ENCODE data around the gene FAM9C.
"Not testable (repeated sequence)": the region's sequence is repeated elsewhere in the genome, so short reads cannot be mapped to it uniquely, and the experiment has no call there.

Gene FAM9C

GRCh38 chrX:13044441-13044840 is at the start of gene FAM9C:
TSS of gene FAM9C (minus strand) at chrX:13044620. CDS start at chrX:13043789, 831 bp downstream.
- in situ Hi-C loops (cut with MboI; ENCODE audit: low sequenced_read_pairs) = no loop called here

GRCh38 chrX:13093529-13094140 is 49.2 kb upstream of the FAM9C start:
- Histone ChIP-seq H3K36me3 (replicated peaks) (no peaks in the 10 kb centered on the region), H3K9me3 (no peaks in the 10 kb centered on the region), H3K4me3 (no peak overlapping the region), H3K4me1 (no peaks in the 10 kb centered on the region; the same call in 1 of the 2 replicates), H3K27me3 (ENCODE audit: low read depth) (no peaks in the 10 kb centered on the region)
- in situ Hi-C loops (cut with MboI; ENCODE audit: low sequenced_read_pairs) = no loop called here
- no peak for DNase-seq (ENCODE audit: low spot score in 2 of 2)

More at GRCh38 chrX:13044441-13044840, at the start of gene FAM9C:
- H3K36me3 ChIP-seq (replicated peaks) = no peaks in the 10 kb centered on the region
- H3K4me1 ChIP-seq = peaks cover 13% of the 10 kb centered on the region
- no peaks in the 10 kb centered on the region for H3K27me3 ChIP-seq (ENCODE audit: low read depth)
- H3K9me3 ChIP-seq = no peaks in the 10 kb centered on the region
- H3K4me3 ChIP-seq = no peak within 1 kb of the TSS
- DNase-seq (ENCODE audit: low spot score in 2 of 2) = no peak

GRCh38 chrX:13092455-13092941 is 48.1 kb upstream of the FAM9C start:
- H3K27me3 ChIP-seq (ENCODE audit: low read depth) = no peaks in the 10 kb centered on the region
- H3K36me3 ChIP-seq (replicated peaks) = no peaks in the 10 kb centered on the region
- no peaks in the 10 kb centered on the region; the same call in 1 of the 2 replicates for H3K4me1 ChIP-seq
- DNase-seq (ENCODE audit: low spot score in 2 of 2) = no peak
- no peaks in the 10 kb centered on the region for H3K9me3 ChIP-seq
- no peak overlapping the region for H3K4me3 ChIP-seq
- in situ Hi-C loops (cut with MboI; ENCODE audit: low sequenced_read_pairs) = no loop called here

- Histone ChIP-seq H3K4me1 (no peaks in the 10 kb centered on the region; the same call in 1 of the 2 replicates), H3K36me3 (replicated peaks) (no peaks in the 10 kb centered on the region), H3K4me3 (no peak overlapping the region), H3K9me3 (no peaks in the 10 kb centered on the region), H3K27me3 (ENCODE audit: low read depth) (no peaks in the 10 kb centered on the region)
- in situ Hi-C loops (cut with MboI; ENCODE audit: low sequenced_read_pairs) = no loop called here
- no peak for DNase-seq (ENCODE audit: low spot score in 2 of 2)
Measured at GRCh38 chrX:13091111-13091765, 46.8 kb upstream of the FAM9C start.

- no peak overlapping the region for H3K4me3 ChIP-seq
- in situ Hi-C loops (cut with MboI; ENCODE audit: low sequenced_read_pairs) = no loop called here
- no peak for DNase-seq (ENCODE audit: low spot score in 2 of 2)
- no peaks in the 10 kb centered on the region; the same call in 1 of the 2 replicates for H3K4me1 ChIP-seq
- H3K9me3 ChIP-seq = no peaks in the 10 kb centered on the region
- no peaks in the 10 kb centered on the region for H3K36me3 ChIP-seq (replicated peaks)
- no peaks in the 10 kb centered on the region for H3K27me3 ChIP-seq (ENCODE audit: low read depth)
Measured at GRCh38 chrX:13090339-13091110, 46.1 kb upstream of the FAM9C start.

GRCh38 chrX:13090027-13090338 is 45.6 kb upstream of the FAM9C start:
- Histone ChIP-seq H3K4me1 (no peaks in the 10 kb centered on the region; the same call in 1 of the 2 replicates), H3K4me3 (no peak overlapping the region), H3K27me3 (ENCODE audit: low read depth) (no peaks in the 10 kb centered on the region), H3K9me3 (no peaks in the 10 kb centered on the region), H3K36me3 (replicated peaks) (no peaks in the 10 kb centered on the region)
- in situ Hi-C loops (cut with MboI; ENCODE audit: low sequenced_read_pairs) = no loop called here
- DNase-seq (ENCODE audit: low spot score in 2 of 2) = no peak

GRCh38 chrX:13088156-13088487 is 43.7 kb upstream of the FAM9C start:
- no peak for DNase-seq (ENCODE audit: low spot score in 2 of 2)
- H3K9me3 ChIP-seq = no peaks in the 10 kb centered on the region
- H3K36me3 ChIP-seq (replicated peaks) = no peaks in the 10 kb centered on the region
- H3K4me1 ChIP-seq = peaks cover 13% of the 10 kb centered on the region
- H3K27me3 ChIP-seq (ENCODE audit: low read depth) = no peaks in the 10 kb centered on the region
- H3K4me3 ChIP-seq = no peak overlapping the region
- in situ Hi-C loops (cut with MboI; ENCODE audit: low sequenced_read_pairs) = no loop called here

- no peaks in the 10 kb centered on the region for H3K27me3 ChIP-seq (ENCODE audit: low read depth)
- peaks cover 13% of the 10 kb centered on the region for H3K4me1 ChIP-seq
- in situ Hi-C loops (cut with MboI; ENCODE audit: low sequenced_read_pairs) = no loop called here
- no peak overlapping the region for H3K4me3 ChIP-seq
- H3K9me3 ChIP-seq = no peaks in the 10 kb centered on the region
- no peaks in the 10 kb centered on the region for H3K36me3 ChIP-seq (replicated peaks)
- DNase-seq (ENCODE audit: low spot score in 2 of 2) = no peak
Measured at GRCh38 chrX:13087322-13088155, 43.1 kb upstream of the FAM9C start.

GRCh38 chrX:13086793-13087321 is 42.4 kb upstream of the FAM9C start:
- DNase-seq (ENCODE audit: low spot score in 2 of 2); H3K27me3 ChIP-seq (ENCODE audit: low read depth); in situ Hi-C loops (cut with MboI; ENCODE audit: low sequenced_read_pairs); H3K36me3 ChIP-seq (replicated peaks); H3K4me3 ChIP-seq; H3K9me3 ChIP-seq: not testable (repeated sequence)
- peaks cover 13% of the 10 kb centered on the region for H3K4me1 ChIP-seq

GRCh38 chrX:13086076-13086475 is 41.7 kb upstream of the FAM9C start:
- H3K9me3 ChIP-seq = no peaks in the 10 kb centered on the region
- H3K4me1 ChIP-seq = peaks cover 13% of the 10 kb centered on the region
- in situ Hi-C loops (cut with MboI; ENCODE audit: low sequenced_read_pairs) = no loop called here
- no peaks in the 10 kb centered on the region for H3K27me3 ChIP-seq (ENCODE audit: low read depth)
- no peak for DNase-seq (ENCODE audit: low spot score in 2 of 2)
- H3K4me3 ChIP-seq = no peak overlapping the region
- H3K36me3 ChIP-seq (replicated peaks) = no peaks in the 10 kb centered on the region

GRCh38 chrX:13085526-13085925 is 41.1 kb upstream of the FAM9C start:
- H3K4me1 ChIP-seq = peaks cover 13% of the 10 kb centered on the region
- in situ Hi-C loops (cut with MboI; ENCODE audit: low sequenced_read_pairs) = no loop called here
- no peaks in the 10 kb centered on the region for H3K27me3 ChIP-seq (ENCODE audit: low read depth)
- H3K4me3 ChIP-seq = no peak overlapping the region
- DNase-seq (ENCODE audit: low spot score in 2 of 2) = no peak
- no peaks in the 10 kb centered on the region for H3K36me3 ChIP-seq (replicated peaks)
- H3K9me3 ChIP-seq = no peaks in the 10 kb centered on the region

- no peaks in the 10 kb centered on the region for H3K27me3 ChIP-seq (ENCODE audit: low read depth)
- no peak for DNase-seq (ENCODE audit: low spot score in 2 of 2)
- H3K9me3 ChIP-seq = no peaks in the 10 kb centered on the region
- H3K36me3 ChIP-seq (replicated peaks) = no peaks in the 10 kb centered on the region
- H3K4me1 ChIP-seq = peaks cover 13% of the 10 kb centered on the region
- in situ Hi-C loops (cut with MboI; ENCODE audit: low sequenced_read_pairs) = no loop called here
- no peak overlapping the region for H3K4me3 ChIP-seq
Measured at GRCh38 chrX:13084611-13085010, 40.2 kb upstream of the FAM9C start.

- H3K9me3 ChIP-seq; H3K4me3 ChIP-seq; H3K27me3 ChIP-seq (ENCODE audit: low read depth); H3K36me3 ChIP-seq (replicated peaks); in situ Hi-C loops (cut with MboI; ENCODE audit: low sequenced_read_pairs): not testable (repeated sequence)
- peak in 1 of 2 experiments; percentile 44 for DNase-seq (ENCODE audit: low spot score in 2 of 2)
- H3K4me1 ChIP-seq = peaks cover 13% of the 10 kb centered on the region
Measured at GRCh38 chrX:13083755-13084326, 39.4 kb upstream of the FAM9C start.

All from HAP-1 (cell line).